Right lobe of liver (tissue), 6 donors: Measurements from ENCODE around the gene IGSF9B. TPM values are rescaled to one million over a fixed set of nuclear protein-coding genes. Genes with fewer than 3 reads are reported as not detected.

Experiments used
- ATAC-seq, 4 donors: fragments of 200-7000 bp; cut with Tn5 transposase; one replicate each; pipeline ENCODE4 v1.9.1; 2020; ENCODE audit warnings: mild to moderate bottlenecking in 4 of 4, moderate library complexity in 4 of 4
- DNase-seq, 3 donors: peaks; one replicate each; pipeline ENCODE4 v3.0.0-alpha.2; 2020
- H3K27ac ChIP-seq, 3 donors: fragments of 200-600 bp; one replicate each; pipeline ENCODE4 v1.8.0; 2022
- H3K27me3 ChIP-seq, 2 donors: fragments of 200-600 bp; one replicate each; pipeline ENCODE4 v1.8.0; 2022
- H3K36me3 ChIP-seq, 4 donors: fragments of 200-600 bp; sonication (generic) in 1 of 4; one replicate each; pipeline versions ENCODE4 v1.5.1 to v1.8.0; 2017 to 2022; ENCODE audit warnings: control low read depth in 1 of 4
- H3K4me1 ChIP-seq, 4 donors: fragments of 200-600 bp; sonication (generic) in 1 of 4; one replicate each; pipeline versions ENCODE4 v1.5.1 to v1.8.0; 2017 to 2022; ENCODE audit warnings: control low read depth in 1 of 4
- H3K4me3 ChIP-seq, 3 donors: fragments of 200-600 bp; one replicate each; pipeline ENCODE4 v1.8.0; 2022
- H3K9me3 ChIP-seq, 4 donors: fragments of 200-600 bp; sonication (generic) in 1 of 4; one replicate each; pipeline versions ENCODE4 v1.5.1 to v1.8.0; 2017 to 2022; ENCODE audit warnings: control low read depth in 1 of 4
- CTCF ChIP-seq, 4 donors: fragments of 200-600 bp in 3 of 4; fragments of 450-650 bp in 1 of 4; IDR thresholded peaks; one replicate each; pipeline versions ENCODE4 v1.5.1 to v1.8.0; 2016 to 2022; ENCODE audit warnings: antibody characterized with exemption in 4 of 4, mild to moderate bottlenecking in 2 of 4
- POLR2A ChIP-seq: fragments of 450-650 bp; IDR thresholded peaks from one replicate; pipeline ENCODE4 v1.6.1; 2017; ENCODE audit warnings: antibody characterized with exemption, mild to moderate bottlenecking
- WGBS: methylation state at CpG from one replicate; pipeline ENCODE4 v1.1.6; 2018; ENCODE audit warnings: low coverage, low lambda C conversion rate; ENCODE audit not compliant: insufficient coverage; ENCODE audit errors: missing lambda C conversion rate; 5-methylcytosine and 5-hydroxymethylcytosine counted together
- intact Hi-C, 2 donors: fragments of 100-400 bp; cut with DNase I; formaldehyde crosslinking; loops; one replicate each; pipeline versions ENCODE4 v1.11.2 to v1.14.1; 2022
- total RNA-seq, 6 experiments: library from RNA; depleted of rRNA in 2 of 6; stranded (reverse); fragments of >200 nt in 2 of 6; fragmentation: NEBNext Ultra II Directional in 3 of 6; extraction: Animal tissue kit (Norgen Biotek cat#: 25700) in 3 of 6; gene quantifications; one replicate each; pipeline versions ENCODE4 v1.1.0 to v1.2.4, GENCODE V29; 2016 to 2023
- donor health status: DM: no; HTN: yes; CAD: no.
- donor health status: DM: no; HTN: no; CAD: no.
- donor health status: DM: no; HTN: no; CAD: no.
- donor health status: DM: no; HTN: yes; CAD: no.
- donor health status: DM: no; HTN: yes; CAD: no.

The IGSF9B gene
- total RNA-seq, 6 experiments from 2014 or later = 0.15 to 0.23 TPM; not detected in 4

- 65% methylated on average over 3 of the region's 3 CpGs for WGBS
- Histone ChIP-seq H3K27me3 (no peaks in the 10 kb centered on the region), H3K27ac (no peak overlapping the region), H3K9me3 (no peaks in the 10 kb centered on the region), H3K4me1 (no peaks in the 10 kb centered on the region), H3K36me3 (no peaks in the 10 kb centered on the region), H3K4me3 (no peak overlapping the region)
- TF ChIP-seq CTCF (IDR thresholded peaks at IDR 0.05) (no peak), POLR2A (no peak)
- intact Hi-C loops = no loop called here
- DNase-seq = no peak
- no peak for ATAC-seq
Observed at GRCh38 chr11:133911171-133911570, 45.6 kb downstream of the IGSF9B start.

- intact Hi-C loops = no loop called here
- Histone ChIP-seq H3K36me3 (no peaks in the 10 kb centered on the region), H3K4me3 (no peak overlapping the region), H3K4me1 (no peaks in the 10 kb centered on the region), H3K27me3 (no peaks in the 10 kb centered on the region), H3K9me3 (no peaks in the 10 kb centered on the region), H3K27ac (no peak overlapping the region)
- 76% methylated on average over 14 of the region's 14 CpGs for WGBS
- no peak for TF ChIP-seq POLR2A
- no peak for TF ChIP-seq CTCF (IDR thresholded peaks at IDR 0.05)
- DNase-seq (no peak), ATAC-seq (no peak)
Observed at GRCh38 chr11:133910101-133910500, 46.7 kb downstream of the IGSF9B start.

GRCh38 chr11:133908827-133909226, 47.9 kb downstream of the IGSF9B start:
- TF ChIP-seq CTCF (IDR thresholded peaks at IDR 0.05) (no peak), POLR2A (no peak)
- H3K9me3 ChIP-seq = no peaks in the 10 kb centered on the region
- intact Hi-C loops = no loop called here
- H3K4me1 ChIP-seq = no peaks in the 10 kb centered on the region
- ATAC-seq = no peak
- peak in 1 of 3 donors; percentile 48 for DNase-seq
- H3K27me3 ChIP-seq = no peaks in the 10 kb centered on the region
- H3K4me3 ChIP-seq = no peak overlapping the region
- H3K36me3 ChIP-seq = no peaks in the 10 kb centered on the region
- H3K27ac ChIP-seq = no peak overlapping the region
- 62% methylated on average over 8 of the region's 16 CpGs for WGBS

- no peak for ATAC-seq
- DNase-seq = peak in 1 of 3 donors; percentile 51
- Histone ChIP-seq H3K4me3 (no peak overlapping the region), H3K27me3 (no peaks in the 10 kb centered on the region), H3K36me3 (no peaks in the 10 kb centered on the region), H3K9me3 (no peaks in the 10 kb centered on the region), H3K4me1 (no peaks in the 10 kb centered on the region), H3K27ac (no peak overlapping the region)
- no peak for TF ChIP-seq CTCF (IDR thresholded peaks at IDR 0.05)
- TF ChIP-seq POLR2A = no peak
- 77% methylated on average over 6 of the region's 24 CpGs for WGBS
- intact Hi-C loops = no loop called here
Observed at GRCh38 chr11:133907841-133908241, 48.9 kb downstream of the IGSF9B start.

GRCh38 chr11:133907216-133907615, 49.6 kb downstream of the IGSF9B start:
- Histone ChIP-seq H3K27ac (no peak overlapping the region), H3K4me1 (no peaks in the 10 kb centered on the region), H3K9me3 (no peaks in the 10 kb centered on the region), H3K36me3 (no peaks in the 10 kb centered on the region), H3K27me3 (no peaks in the 10 kb centered on the region), H3K4me3 (no peak overlapping the region)
- ATAC-seq = no peak
- TF ChIP-seq POLR2A (no peak), CTCF (IDR thresholded peaks at IDR 0.05) (no peak)
- peak in 1 of 3 donors; percentile 19 for DNase-seq
- WGBS = 33% methylated on average over 1 of the region's 9 CpGs
- intact Hi-C loops = no loop called here
